Activated naive CD4-positive, alpha-beta T cell treated with anti-CD3 and anti-CD28 coated beads, Interleukin-2, amount 10 ng/mL, durations not matched to agents 7 days and 5 days (primary cell): ENCODE measurements around the gene ORC3.

ENCODE experiments used
- CTCF ChIA-PET: fragments of 350-600 bp; sonication (Branson Sonifier 250); formaldehyde crosslinking; loops from one replicate; lab custom pipeline; 2021; ENCODE audit warnings: antibody characterized with exemption; lab: Charles Lee
- DNase-seq: peaks from one replicate; pipeline ENCODE4 v3.0.0-alpha.2; 2020
- H3K27ac Mint-ChIP-seq: one replicate; pipeline ENCODE4 v1.8.0; 2021; ENCODE audit warnings: mild to moderate bottlenecking, moderate library complexity, mixed read lengths
- H3K27me3 Mint-ChIP-seq: one replicate; pipeline ENCODE4 v1.8.0; 2021; ENCODE audit warnings: mild to moderate bottlenecking, mixed read lengths
- H3K36me3 Mint-ChIP-seq: one replicate; pipeline ENCODE4 v1.8.0; 2021; ENCODE audit warnings: mixed read lengths
- H3K4me1 Mint-ChIP-seq: one replicate; pipeline ENCODE4 v1.8.0; 2021; ENCODE audit warnings: mixed read lengths
- H3K4me3 Mint-ChIP-seq: one replicate; pipeline ENCODE4 v1.8.0; 2021; ENCODE audit warnings: mild to moderate bottlenecking, moderate library complexity, mixed read lengths
- H3K9me3 Mint-ChIP-seq: one replicate; pipeline ENCODE4 v1.8.0; 2021; ENCODE audit warnings: mixed read lengths

ORC3 gene

DNA sequence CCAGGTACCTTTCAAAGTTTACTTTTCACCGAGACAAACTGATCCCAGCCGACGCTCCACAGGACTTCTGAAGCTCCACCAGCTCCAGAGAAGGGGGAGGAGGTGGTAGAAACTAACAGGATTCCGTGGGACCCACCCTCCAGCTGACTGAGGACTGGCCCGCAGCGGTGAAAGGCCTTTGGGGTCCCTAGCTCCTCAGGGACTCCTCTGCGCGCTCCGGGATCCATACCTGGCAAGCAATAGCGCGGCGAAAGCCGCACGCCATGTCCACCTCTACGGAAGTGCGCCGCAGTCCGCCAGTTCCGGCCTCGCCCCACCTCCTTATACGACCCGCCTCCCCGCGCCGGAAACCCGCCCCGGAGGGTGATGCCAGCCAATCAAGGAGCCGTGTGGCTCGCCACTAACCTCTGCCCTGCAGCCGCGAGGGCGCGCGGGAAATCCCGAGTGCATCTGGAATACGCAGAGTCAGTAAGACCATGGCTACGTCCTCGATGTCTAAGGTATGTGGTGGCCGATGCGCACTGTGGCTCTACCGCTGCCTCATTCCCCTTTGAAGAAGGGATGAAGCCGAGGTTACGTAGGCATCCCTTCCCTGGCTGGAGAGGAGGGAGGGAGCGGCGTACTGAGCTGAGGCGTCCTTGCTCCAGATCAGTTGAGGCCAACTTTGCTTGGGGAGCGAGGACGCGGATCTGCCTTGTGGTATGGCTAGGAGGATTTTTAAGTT is at the start of gene ORC3, which contains the start of gene RARS2:
Gene ORC3, plus strand, starts transcription at position 443 of the 724 bp plus-strand sequence. Its CDS starts 34 bp downstream, at position 477.
Gene RARS2, minus strand, starts transcription at position 295 of the 724 bp plus-strand sequence. Its CDS starts 30 bp downstream, at position 265.
- CTCF ChIA-PET = interaction anchor here (0.9 to 1.4 kb wide), 2 partner anchors 11 to 67 kb away, joined by 3 read pairs; no protein-coding TSS in a partner anchor

DNA sequence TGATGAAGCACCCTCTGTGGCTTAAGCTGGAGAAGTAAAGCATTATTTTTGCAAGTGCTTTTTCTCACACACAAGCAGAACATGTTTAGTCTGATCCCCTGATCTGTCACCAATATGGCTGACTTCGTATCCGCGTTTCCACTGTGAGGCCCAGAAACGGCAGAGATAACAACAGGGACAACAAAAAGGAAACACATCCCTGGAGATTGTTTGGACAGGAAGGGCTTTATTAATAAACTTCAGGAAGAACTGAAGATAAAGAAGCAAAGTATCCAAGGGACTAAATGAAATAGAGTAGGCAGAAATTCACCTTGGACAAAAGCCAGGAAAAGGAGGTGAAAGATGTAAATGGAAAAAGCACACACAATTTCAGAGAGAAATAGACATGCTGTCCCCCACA is 49.4 kb upstream of the ORC3 start:
- Mint-ChIP-seq H3K4me3 (no peak overlapping the region), H3K27ac (no peak overlapping the region), H3K9me3 (peaks cover 12% of the 10 kb centered on the region), H3K4me1 (peaks cover 3% of the 10 kb centered on the region), H3K27me3 (no peaks in the 10 kb centered on the region), H3K36me3 (peaks cover 55% of the 10 kb centered on the region)
- CTCF ChIA-PET = no interaction called here
- no peak for DNase-seq

More for the DNA sequence above, at the start of gene ORC3, which contains the start of gene RARS2:
- H3K4me1 Mint-ChIP-seq = peaks cover 57% of the 10 kb centered on the region
- H3K4me3 Mint-ChIP-seq = peak within 1 kb of the TSS; percentile 94
- peak; percentile 97 for DNase-seq
- no peaks in the 10 kb centered on the region for H3K27me3 Mint-ChIP-seq
- H3K9me3 Mint-ChIP-seq = peaks cover 3% of the 10 kb centered on the region
- peaks cover 34% of the 10 kb centered on the region for H3K36me3 Mint-ChIP-seq
- H3K27ac Mint-ChIP-seq = peak within 1 kb of the TSS; percentile 90

DNA sequence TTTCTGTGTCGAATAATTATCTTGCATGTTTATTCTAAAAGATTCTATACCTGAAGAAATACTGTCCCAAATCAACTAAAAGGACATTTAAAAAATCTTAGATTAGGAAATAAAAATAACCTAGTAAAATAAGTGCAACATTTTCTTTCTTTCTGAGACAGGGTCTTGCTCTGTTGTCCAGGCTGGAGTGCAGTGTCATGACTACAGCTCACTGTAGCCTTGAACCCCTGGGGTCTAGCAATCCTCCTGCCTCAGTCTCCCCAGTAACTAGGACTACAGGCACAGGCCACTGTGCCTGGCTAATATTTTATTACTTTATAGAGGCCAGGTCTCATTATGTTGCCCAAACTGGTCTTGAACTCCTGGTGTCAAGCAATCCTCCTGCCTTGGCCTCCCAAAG is 48.9 kb upstream of the ORC3 start:
- Mint-ChIP-seq H3K27me3 (no peaks in the 10 kb centered on the region), H3K4me1 (peaks cover 3% of the 10 kb centered on the region), H3K4me3 (no peak overlapping the region), H3K9me3 (peaks cover 12% of the 10 kb centered on the region), H3K36me3 (peaks cover 57% of the 10 kb centered on the region), H3K27ac (no peak overlapping the region)
- DNase-seq = no peak
- CTCF ChIA-PET = interaction anchor here (0.9 kb wide), 1 partner anchor 1332 kb away, joined by 3 read pairs; no protein-coding TSS in a partner anchor

DNA sequence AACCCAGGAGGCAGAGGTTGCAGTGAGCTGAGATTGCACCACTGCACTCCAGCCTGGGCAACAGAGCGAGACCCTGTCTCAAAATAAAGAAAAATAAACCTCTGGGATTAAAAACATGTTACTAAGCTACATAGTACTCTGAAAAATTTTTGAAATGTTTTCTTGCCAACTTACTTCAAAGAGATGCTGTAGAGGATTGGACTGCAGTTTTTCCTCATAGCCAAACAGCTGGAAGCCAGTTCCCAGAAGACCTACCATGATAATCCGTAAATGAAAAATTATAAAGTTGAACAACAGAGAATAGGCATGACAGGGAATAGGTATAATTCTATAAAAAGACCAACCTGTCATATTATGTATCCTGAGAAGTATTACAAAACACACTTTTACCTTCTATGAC is 48.2 kb upstream of the ORC3 start:
- Mint-ChIP-seq H3K9me3 (peaks cover 12% of the 10 kb centered on the region), H3K36me3 (peaks cover 61% of the 10 kb centered on the region), H3K27me3 (no peaks in the 10 kb centered on the region), H3K4me3 (no peak overlapping the region), H3K4me1 (peaks cover 3% of the 10 kb centered on the region), H3K27ac (no peak overlapping the region)
- CTCF ChIA-PET = interaction anchor here (0.9 kb wide), 1 partner anchor 1331 kb away, joined by 3 read pairs; no protein-coding TSS in a partner anchor
- DNase-seq = no peak

DNA sequence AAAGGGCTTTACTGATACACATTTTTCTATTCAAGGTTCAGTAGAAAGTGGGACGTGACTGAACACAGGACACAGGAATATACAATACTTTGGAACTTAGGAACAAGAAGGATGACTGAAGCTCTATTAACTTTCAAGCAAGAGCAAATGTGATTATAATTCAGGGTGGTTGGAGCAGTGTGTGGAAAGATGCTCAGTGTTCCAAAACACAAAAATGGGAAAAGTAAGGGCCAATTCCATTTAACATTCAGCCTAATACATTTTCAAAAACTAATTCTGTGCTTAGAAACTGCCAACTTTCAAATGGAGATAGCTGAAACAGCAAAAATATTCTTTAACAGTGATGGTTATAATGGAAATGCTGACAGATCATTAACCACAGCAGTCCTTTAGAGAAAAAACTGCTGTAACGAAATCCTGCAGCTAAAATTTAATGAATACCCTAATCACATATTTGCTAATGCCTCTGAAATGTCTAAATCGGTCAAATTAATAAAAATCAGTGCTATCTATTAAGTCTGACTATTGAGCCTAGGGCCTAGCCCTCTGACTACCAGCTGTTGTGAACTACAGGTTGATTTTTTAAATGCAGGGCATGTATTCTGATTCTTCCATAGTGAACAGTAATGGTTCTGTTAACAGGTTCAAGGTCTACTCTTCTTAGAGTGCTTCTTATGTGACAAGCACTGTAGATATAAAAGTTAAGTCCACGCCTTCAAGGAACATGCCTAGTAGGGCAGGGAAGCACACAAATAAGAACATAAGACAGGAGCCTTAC is 46.0 kb upstream of the ORC3 start:
- peaks cover 3% of the 10 kb centered on the region for H3K4me1 Mint-ChIP-seq
- CTCF ChIA-PET = interaction anchor here (1.1 kb wide), 1 partner anchor 151 kb away, joined by 3 read pairs; no protein-coding TSS in a partner anchor
- peaks cover 54% of the 10 kb centered on the region for H3K36me3 Mint-ChIP-seq
- DNase-seq = no peak
- no peak overlapping the region for H3K4me3 Mint-ChIP-seq
- H3K9me3 Mint-ChIP-seq = peaks cover 12% of the 10 kb centered on the region
- H3K27ac Mint-ChIP-seq = no peak overlapping the region
- H3K27me3 Mint-ChIP-seq = no peaks in the 10 kb centered on the region

DNA sequence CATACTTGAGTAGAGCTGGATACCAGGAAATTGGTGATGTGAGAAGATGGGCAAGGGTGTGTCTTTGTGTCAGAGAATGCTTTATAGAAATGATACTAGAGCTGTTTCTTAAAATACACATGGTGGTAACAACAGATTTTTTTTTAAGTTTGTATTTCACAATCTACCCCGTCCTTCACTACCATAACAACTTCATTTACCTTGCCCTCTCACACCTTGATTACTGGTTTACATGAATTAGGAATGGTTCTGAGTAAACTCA is 45.5 kb upstream of the ORC3 start:
- H3K9me3 Mint-ChIP-seq = peaks cover 9% of the 10 kb centered on the region
- H3K27ac Mint-ChIP-seq = no peak overlapping the region
- peaks cover 49% of the 10 kb centered on the region for H3K36me3 Mint-ChIP-seq
- CTCF ChIA-PET = no interaction called here
- H3K4me1 Mint-ChIP-seq = peaks cover 3% of the 10 kb centered on the region
- no peak for DNase-seq
- H3K4me3 Mint-ChIP-seq = no peak overlapping the region
- H3K27me3 Mint-ChIP-seq = no peaks in the 10 kb centered on the region

DNA sequence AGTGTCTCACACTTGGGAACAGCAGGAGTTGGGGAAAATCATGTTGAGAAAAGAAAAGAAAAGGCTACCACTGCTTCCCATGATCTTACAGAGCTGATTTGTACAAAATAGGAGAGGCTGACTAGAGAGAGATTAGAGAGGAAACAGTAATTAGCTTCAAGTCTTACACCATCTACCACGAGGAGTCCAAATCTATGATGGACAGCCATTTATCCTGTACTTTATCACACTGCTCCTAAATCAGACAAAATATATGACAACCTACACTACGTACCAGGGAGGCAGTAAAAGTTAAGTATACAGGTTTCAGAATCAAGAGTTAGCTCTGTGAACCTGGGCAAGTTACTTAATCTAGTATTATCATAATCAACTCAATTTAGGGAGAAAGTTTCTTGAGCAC is 38.1 kb upstream of the ORC3 start:
- Mint-ChIP-seq H3K9me3 (no peaks in the 10 kb centered on the region), H3K36me3 (peaks cover 30% of the 10 kb centered on the region), H3K27me3 (no peaks in the 10 kb centered on the region), H3K27ac (no peak overlapping the region), H3K4me3 (no peak overlapping the region), H3K4me1 (no peaks in the 10 kb centered on the region)
- CTCF ChIA-PET = interaction anchor here (0.7 kb wide), 1 partner anchor 37 kb away, joined by 3 read pairs; no protein-coding TSS in a partner anchor
- DNase-seq = no peak

DNA sequence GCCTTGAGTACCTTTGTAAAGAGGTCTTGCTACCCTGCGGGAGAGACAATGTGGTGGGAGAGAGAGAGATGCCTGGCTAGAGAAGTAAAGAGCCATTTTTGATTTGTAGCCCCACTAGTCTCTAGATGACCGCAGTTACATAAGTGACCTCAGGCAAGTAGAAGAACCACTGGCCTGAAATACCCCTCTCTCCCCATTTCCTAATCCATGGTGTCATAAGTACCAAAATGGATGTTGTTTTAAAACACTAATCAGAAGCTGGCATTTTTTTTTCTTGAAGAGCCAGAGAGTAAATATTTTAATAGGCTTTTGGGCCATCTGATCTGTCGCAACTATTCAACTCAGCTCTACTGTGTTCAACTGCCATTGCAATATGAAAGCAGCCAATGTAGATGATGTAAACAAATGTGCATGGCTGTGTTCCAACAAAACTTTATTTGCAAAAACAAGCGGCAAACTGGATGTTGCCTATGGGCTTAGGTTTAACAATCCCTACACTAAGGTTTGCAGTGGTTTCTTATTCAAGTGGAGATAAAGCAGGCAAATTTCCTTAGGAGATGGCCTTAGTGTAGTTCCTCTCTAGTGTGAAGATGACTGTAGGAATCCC is 36.7 kb upstream of the ORC3 start:
- H3K4me1 Mint-ChIP-seq = no peaks in the 10 kb centered on the region
- no peaks in the 10 kb centered on the region for H3K9me3 Mint-ChIP-seq
- no peak overlapping the region for H3K27ac Mint-ChIP-seq
- peaks cover 32% of the 10 kb centered on the region for H3K36me3 Mint-ChIP-seq
- no peak overlapping the region for H3K4me3 Mint-ChIP-seq
- H3K27me3 Mint-ChIP-seq = no peaks in the 10 kb centered on the region
- CTCF ChIA-PET = interaction anchor here (0.9 kb wide), 1 partner anchor 68 kb away, joined by 3 read pairs; no protein-coding TSS in a partner anchor
- DNase-seq = no peak

DNA sequence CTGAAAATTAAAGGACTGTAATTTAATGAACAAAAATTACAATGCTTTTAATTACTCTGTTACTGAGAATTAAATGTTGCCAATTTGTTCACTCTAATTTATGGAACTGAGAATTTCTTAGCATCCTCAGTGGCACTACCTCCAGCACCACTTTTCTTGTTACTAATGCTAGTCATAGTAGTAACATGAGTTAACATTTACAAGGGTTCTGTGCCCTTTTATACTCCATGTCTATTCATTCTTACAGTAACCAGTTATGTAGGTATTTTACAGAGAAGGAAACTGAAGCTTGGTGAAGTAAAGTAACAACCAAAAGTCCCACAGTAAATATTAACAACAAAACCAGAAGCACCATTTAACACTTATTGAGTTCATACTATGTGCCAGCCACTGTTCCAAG is 34.4 kb upstream of the ORC3 start:
- no peaks in the 10 kb centered on the region for H3K4me1 Mint-ChIP-seq
- no peak for DNase-seq
- no peak overlapping the region for H3K27ac Mint-ChIP-seq
- no peaks in the 10 kb centered on the region for H3K27me3 Mint-ChIP-seq
- H3K4me3 Mint-ChIP-seq = no peak overlapping the region
- CTCF ChIA-PET = no interaction called here
- peaks cover 29% of the 10 kb centered on the region for H3K36me3 Mint-ChIP-seq
- H3K9me3 Mint-ChIP-seq = no peaks in the 10 kb centered on the region

DNA sequence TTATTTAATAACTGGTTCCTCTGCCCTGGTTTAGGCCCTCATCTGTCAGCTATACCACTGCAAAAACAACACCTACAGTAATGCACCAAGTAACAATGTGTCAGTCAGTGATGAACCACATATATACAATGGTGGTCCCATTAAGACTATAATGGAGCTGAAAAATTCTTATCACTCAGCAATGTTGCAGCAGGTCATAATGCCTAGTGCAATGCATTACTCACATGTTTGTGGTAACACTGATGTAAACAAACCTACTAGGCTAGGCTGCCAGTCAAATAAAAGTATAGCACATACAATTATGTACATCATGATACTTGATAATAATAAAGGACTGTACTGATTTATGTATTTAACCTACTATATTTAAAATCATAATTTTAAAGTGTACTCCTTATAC is 31.5 kb upstream of the ORC3 start:
- H3K27ac Mint-ChIP-seq = no peak overlapping the region

DNA sequence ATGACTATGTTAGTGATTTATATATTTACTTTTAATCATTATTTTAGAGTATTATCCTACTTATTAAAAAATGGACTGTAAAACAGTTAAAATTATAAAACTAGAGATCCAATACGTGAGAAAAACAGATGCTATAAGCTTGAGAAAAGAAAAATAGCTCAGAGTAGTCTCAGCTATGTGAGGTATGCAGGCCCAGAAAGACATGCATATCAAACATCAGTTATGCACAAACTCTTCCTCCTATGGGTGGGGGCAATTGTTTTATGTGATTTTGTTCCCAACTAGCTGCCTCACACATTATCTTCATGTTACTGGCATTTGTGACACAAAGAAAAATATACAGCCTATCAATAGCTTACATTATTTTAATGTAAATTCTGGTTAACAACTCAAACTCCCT is 28.9 kb upstream of the ORC3 start:
- Mint-ChIP-seq H3K27ac (no peak overlapping the region), H3K36me3 (peaks cover 27% of the 10 kb centered on the region), H3K4me3 (no peak overlapping the region), H3K4me1 (no peaks in the 10 kb centered on the region), H3K27me3 (no peaks in the 10 kb centered on the region), H3K9me3 (no peaks in the 10 kb centered on the region)
- CTCF ChIA-PET = no interaction called here
- no peak for DNase-seq

More for the DNA sequence above, 31.5 kb upstream of the ORC3 start:
- no peak overlapping the region for H3K4me3 Mint-ChIP-seq
- H3K9me3 Mint-ChIP-seq = no peaks in the 10 kb centered on the region
- H3K4me1 Mint-ChIP-seq = no peaks in the 10 kb centered on the region
- DNase-seq = no peak
- no peaks in the 10 kb centered on the region for H3K27me3 Mint-ChIP-seq
- peaks cover 30% of the 10 kb centered on the region for H3K36me3 Mint-ChIP-seq
- CTCF ChIA-PET = no interaction called here

DNA sequence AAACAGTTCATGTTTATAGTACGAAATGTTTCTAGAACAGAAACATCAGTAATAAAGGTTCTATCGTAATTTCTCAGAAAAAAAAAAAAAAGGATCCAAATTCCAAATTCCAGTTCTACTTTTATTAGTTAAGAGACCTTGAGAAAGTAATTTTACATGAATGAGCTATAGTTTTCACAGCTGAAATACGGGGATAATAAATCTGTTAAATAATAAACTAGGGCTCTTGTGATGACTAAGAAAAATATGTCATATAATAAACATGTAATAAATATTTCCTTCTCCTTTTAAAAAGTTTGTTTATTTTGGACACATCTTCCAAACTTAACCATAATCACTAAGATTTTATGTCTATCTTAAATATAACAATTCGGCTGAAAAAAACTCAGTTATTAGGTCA is 17.9 kb upstream of the ORC3 start:
- Mint-ChIP-seq H3K36me3 (peaks cover 28% of the 10 kb centered on the region), H3K27me3 (no peaks in the 10 kb centered on the region), H3K27ac (no peak overlapping the region), H3K4me3 (no peak overlapping the region), H3K4me1 (peaks cover 33% of the 10 kb centered on the region), H3K9me3 (peaks cover 7% of the 10 kb centered on the region)
- no peak for DNase-seq
- CTCF ChIA-PET = interaction anchor here (0.8 kb wide), 1 partner anchor 65 kb away, joined by 4 read pairs; no protein-coding TSS in a partner anchor

DNA sequence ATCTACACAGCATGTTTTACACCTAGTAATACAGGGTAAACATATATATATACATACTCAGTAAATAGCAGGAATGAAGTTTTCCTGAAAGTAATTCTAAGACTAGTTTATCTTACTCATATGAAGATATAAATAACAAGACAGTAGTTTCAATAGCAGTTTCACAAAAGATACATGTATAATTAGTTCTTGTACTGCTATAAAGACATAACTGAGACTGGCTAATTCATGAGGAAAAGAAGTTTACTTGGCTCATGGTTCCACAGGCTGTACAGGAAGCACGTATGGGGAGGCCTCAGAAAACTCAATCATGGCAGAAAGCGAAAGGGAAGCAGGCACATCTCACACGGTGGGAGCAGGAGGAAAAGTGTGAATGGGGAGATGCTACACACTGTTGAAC is 17.1 kb upstream of the ORC3 start:
- no peak overlapping the region for H3K27ac Mint-ChIP-seq
- H3K4me3 Mint-ChIP-seq = no peak overlapping the region
- CTCF ChIA-PET = no interaction called here
- H3K9me3 Mint-ChIP-seq = peaks cover 7% of the 10 kb centered on the region
- peaks cover 34% of the 10 kb centered on the region for H3K4me1 Mint-ChIP-seq
- no peaks in the 10 kb centered on the region for H3K27me3 Mint-ChIP-seq
- DNase-seq = no peak
- H3K36me3 Mint-ChIP-seq = peaks cover 29% of the 10 kb centered on the region

DNA sequence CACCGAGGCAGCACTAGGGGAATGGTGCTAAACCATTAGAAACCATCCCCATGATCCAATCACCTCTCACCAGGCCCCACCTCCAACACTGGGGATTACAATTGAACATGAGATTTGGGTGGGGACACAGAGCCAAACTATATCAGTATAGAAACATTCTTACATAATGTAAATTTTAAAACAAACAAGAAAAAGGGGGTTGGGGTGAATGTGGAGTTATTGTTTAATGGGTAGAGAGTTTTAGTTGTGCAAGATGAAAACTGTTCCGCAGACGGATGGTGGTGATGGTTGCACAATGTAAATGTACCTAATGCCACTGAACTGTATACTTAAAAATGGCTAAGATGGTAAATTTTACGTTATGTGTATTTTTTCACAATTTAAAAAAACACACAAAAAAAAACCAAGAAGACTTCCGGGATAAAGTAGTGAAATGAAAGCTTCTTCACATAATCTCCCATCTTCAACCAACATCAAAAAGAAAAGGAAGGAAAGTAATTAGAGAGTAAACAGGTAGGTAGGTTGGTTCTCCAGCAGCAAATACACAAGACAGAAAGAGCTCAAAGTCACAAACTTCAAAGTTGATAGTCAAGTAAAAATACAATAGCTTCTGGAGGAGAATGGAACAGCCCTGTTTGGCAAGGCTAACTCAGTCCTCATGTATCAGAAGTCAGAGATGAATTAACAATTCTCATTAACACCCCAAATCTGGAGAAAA is 16.5 kb upstream of the ORC3 start:
- no peak overlapping the region for H3K4me3 Mint-ChIP-seq
- H3K36me3 Mint-ChIP-seq = peaks cover 27% of the 10 kb centered on the region
- peak overlapping the region; percentile 43 for H3K27ac Mint-ChIP-seq
- no peak for DNase-seq
- CTCF ChIA-PET = no interaction called here
- H3K27me3 Mint-ChIP-seq = no peaks in the 10 kb centered on the region
- H3K4me1 Mint-ChIP-seq = peaks cover 34% of the 10 kb centered on the region
- peaks cover 7% of the 10 kb centered on the region for H3K9me3 Mint-ChIP-seq
